OCI-LY1 (cell line): ENCODE results near the gene B9D2.

Experiments
- EZH2 ChIP-seq: fragments of 200-600 bp; sonication (generic), shearing (Covaris generic); IDR thresholded peaks from 2 replicates; pipeline ENCODE4 v1.8.0; 2017; ENCODE audit warnings: borderline replicate concordance, mixed run types, mild to moderate bottlenecking, antibody characterized with exemption, low read length, moderate library complexity, mixed read lengths
- TF ChIP-seq, protein P1 (sequence below): fragments of 200-600 bp; sonication (generic), shearing (Covaris generic); IDR thresholded peaks from 2 replicates; pipeline ENCODE4 v1.5.1; 2017; ENCODE audit warnings: mild to moderate bottlenecking, antibody characterized with exemption, low read length, moderate library complexity, mixed read lengths

DNA sequence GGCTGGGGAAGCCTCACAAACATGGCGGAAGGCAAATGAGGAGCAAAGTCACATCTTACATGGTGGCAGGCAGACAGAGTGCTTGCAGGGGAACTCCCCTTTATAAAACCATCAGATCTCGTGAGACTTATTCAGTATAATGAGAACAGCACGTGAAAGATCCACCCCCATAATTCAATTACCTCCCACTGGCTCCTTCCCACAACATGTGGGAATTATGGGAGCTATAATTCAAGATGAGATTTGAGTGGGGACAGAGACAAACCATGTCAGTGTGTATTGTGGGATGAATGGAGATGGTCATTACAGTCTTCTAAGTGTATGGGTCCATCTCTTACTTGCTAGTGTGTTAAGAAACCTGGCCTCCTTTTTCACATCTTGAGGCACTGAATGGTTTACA lies 38.1 kb upstream of the B9D2 start:
- TF ChIP-seq, protein P1, sequence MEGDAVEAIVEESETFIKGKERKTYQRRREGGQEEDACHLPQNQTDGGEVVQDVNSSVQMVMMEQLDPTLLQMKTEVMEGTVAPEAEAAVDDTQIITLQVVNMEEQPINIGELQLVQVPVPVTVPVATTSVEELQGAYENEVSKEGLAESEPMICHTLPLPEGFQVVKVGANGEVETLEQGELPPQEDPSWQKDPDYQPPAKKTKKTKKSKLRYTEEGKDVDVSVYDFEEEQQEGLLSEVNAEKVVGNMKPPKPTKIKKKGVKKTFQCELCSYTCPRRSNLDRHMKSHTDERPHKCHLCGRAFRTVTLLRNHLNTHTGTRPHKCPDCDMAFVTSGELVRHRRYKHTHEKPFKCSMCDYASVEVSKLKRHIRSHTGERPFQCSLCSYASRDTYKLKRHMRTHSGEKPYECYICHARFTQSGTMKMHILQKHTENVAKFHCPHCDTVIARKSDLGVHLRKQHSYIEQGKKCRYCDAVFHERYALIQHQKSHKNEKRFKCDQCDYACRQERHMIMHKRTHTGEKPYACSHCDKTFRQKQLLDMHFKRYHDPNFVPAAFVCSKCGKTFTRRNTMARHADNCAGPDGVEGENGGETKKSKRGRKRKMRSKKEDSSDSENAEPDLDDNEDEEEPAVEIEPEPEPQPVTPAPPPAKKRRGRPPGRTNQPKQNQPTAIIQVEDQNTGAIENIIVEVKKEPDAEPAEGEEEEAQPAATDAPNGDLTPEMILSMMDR: no peak
- no peak for TF ChIP-seq EZH2
